ENCODE results near the gene SFMBT1.

Gene SFMBT1

GRCh38 chr3:53089511-53089910 is 43.6 kb upstream of the SFMBT1 start:
- Histone ChIP-seq H3K4me1 (ENCODE audit: low read depth, poor library complexity, severe bottlenecking) (peaks cover 6% of the 10 kb centered on the region), H3K79me2 (ENCODE audit: insufficient read depth, low read depth) (no peaks in the 10 kb centered on the region), H3K4me2 (no peak overlapping the region), H4K20me1 (ENCODE audit: insufficient read depth) (no peaks in the 10 kb centered on the region), H3K36me3 (ENCODE audit: insufficient read depth) (no peaks in the 10 kb centered on the region), H3K27me3 (ENCODE audit: insufficient read depth, low read depth) (no peaks in the 10 kb centered on the region), H3K27ac (no peak overlapping the region), H3K9ac (no peak overlapping the region), H3K4me3 (IDR thresholded peaks at IDR 0.05; ENCODE audit: insufficient read depth, low read depth, low read length) (no peak overlapping the region), H2AFZ (ENCODE audit: low read depth) (no peak overlapping the region)
- TF ChIP-seq, protein P1, sequence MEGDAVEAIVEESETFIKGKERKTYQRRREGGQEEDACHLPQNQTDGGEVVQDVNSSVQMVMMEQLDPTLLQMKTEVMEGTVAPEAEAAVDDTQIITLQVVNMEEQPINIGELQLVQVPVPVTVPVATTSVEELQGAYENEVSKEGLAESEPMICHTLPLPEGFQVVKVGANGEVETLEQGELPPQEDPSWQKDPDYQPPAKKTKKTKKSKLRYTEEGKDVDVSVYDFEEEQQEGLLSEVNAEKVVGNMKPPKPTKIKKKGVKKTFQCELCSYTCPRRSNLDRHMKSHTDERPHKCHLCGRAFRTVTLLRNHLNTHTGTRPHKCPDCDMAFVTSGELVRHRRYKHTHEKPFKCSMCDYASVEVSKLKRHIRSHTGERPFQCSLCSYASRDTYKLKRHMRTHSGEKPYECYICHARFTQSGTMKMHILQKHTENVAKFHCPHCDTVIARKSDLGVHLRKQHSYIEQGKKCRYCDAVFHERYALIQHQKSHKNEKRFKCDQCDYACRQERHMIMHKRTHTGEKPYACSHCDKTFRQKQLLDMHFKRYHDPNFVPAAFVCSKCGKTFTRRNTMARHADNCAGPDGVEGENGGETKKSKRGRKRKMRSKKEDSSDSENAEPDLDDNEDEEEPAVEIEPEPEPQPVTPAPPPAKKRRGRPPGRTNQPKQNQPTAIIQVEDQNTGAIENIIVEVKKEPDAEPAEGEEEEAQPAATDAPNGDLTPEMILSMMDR (conservative IDR thresholded peaks at IDR 0.05; ENCODE audit: low read depth, low read length): no peak

- H3K9ac ChIP-seq: no peak overlapping the region
- no peaks in the 10 kb centered on the region for H3K36me3 ChIP-seq (ENCODE audit: insufficient read depth)
- H3K4me1 ChIP-seq (ENCODE audit: low read depth, poor library complexity, severe bottlenecking): no peaks in the 10 kb centered on the region
- H2AFZ ChIP-seq (ENCODE audit: low read depth): no peak overlapping the region
- H3K4me2 ChIP-seq: no peak overlapping the region
- no peaks in the 10 kb centered on the region for H3K27me3 ChIP-seq (ENCODE audit: insufficient read depth, low read depth)
- no peak overlapping the region for H3K4me3 ChIP-seq (IDR thresholded peaks at IDR 0.05; ENCODE audit: insufficient read depth, low read depth, low read length)
- no peaks in the 10 kb centered on the region for H4K20me1 ChIP-seq (ENCODE audit: insufficient read depth)
- no peak overlapping the region for H3K27ac ChIP-seq
- H3K79me2 ChIP-seq (ENCODE audit: insufficient read depth, low read depth): no peaks in the 10 kb centered on the region
- TF ChIP-seq, protein P1 (conservative IDR thresholded peaks at IDR 0.05; ENCODE audit: low read depth, low read length): no peak
These were observed 39.6 kb upstream of the SFMBT1 start for GRCh38 chr3:53085476-53085875.

- no peak overlapping the region for H3K27ac ChIP-seq
- no peaks in the 10 kb centered on the region for H3K27me3 ChIP-seq (ENCODE audit: insufficient read depth, low read depth)
- no peak overlapping the region for H3K4me2 ChIP-seq
- TF ChIP-seq, protein P1 (conservative IDR thresholded peaks at IDR 0.05; ENCODE audit: low read depth, low read length): no peak
- no peaks in the 10 kb centered on the region for H3K4me1 ChIP-seq (ENCODE audit: low read depth, poor library complexity, severe bottlenecking)
- no peaks in the 10 kb centered on the region for H3K36me3 ChIP-seq (ENCODE audit: insufficient read depth)
- no peaks in the 10 kb centered on the region for H3K79me2 ChIP-seq (ENCODE audit: insufficient read depth, low read depth)
- H3K4me3 ChIP-seq (IDR thresholded peaks at IDR 0.05; ENCODE audit: insufficient read depth, low read depth, low read length): no peak overlapping the region
- H3K9ac ChIP-seq: no peak overlapping the region
- H2AFZ ChIP-seq (ENCODE audit: low read depth): no peak overlapping the region
- no peaks in the 10 kb centered on the region for H4K20me1 ChIP-seq (ENCODE audit: insufficient read depth)
These were observed 38.6 kb upstream of the SFMBT1 start for GRCh38 chr3:53084310-53085001.

GRCh38 chr3:53083949-53084309 is 38.1 kb upstream of the SFMBT1 start:
- Histone ChIP-seq H3K27me3 (ENCODE audit: insufficient read depth, low read depth) (no peaks in the 10 kb centered on the region), H3K4me3 (IDR thresholded peaks at IDR 0.05; ENCODE audit: insufficient read depth, low read depth, low read length) (no peak overlapping the region), H2AFZ (ENCODE audit: low read depth) (no peak overlapping the region), H3K79me2 (ENCODE audit: insufficient read depth, low read depth) (no peaks in the 10 kb centered on the region), H3K36me3 (ENCODE audit: insufficient read depth) (no peaks in the 10 kb centered on the region), H3K4me2 (no peak overlapping the region), H4K20me1 (ENCODE audit: insufficient read depth) (no peaks in the 10 kb centered on the region), H3K4me1 (ENCODE audit: low read depth, poor library complexity, severe bottlenecking) (no peaks in the 10 kb centered on the region), H3K27ac (no peak overlapping the region), H3K9ac (no peak overlapping the region)
- TF ChIP-seq, protein P1 (conservative IDR thresholded peaks at IDR 0.05; ENCODE audit: low read depth, low read length): no peak

Measured in KMS-11 (cell line).